ENCODE data around the gene ADARB2.

The ADARB2 gene

DNA sequence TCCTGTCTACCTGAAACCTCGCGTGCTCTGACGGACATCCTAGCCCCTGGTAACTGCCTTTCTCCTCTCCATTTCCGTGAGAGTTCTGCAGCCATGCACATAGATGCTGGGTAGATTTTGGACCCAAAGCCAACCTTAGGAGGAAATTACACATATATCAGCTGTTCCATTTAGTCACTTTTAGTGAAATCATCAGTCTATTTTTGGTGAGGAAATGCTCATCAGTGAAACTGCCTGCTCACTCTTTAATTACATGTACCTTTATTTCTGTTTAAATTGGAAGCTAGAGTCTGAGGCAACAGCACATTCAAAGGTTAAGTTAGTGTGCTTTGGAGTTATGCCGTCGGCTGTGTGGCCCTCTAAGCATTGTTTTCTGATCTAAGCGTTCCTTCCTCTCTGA, 449.8 kb downstream of the ADARB2 start:
- no peak for DNase-seq (ENCODE audit: low spot score)

DNA sequence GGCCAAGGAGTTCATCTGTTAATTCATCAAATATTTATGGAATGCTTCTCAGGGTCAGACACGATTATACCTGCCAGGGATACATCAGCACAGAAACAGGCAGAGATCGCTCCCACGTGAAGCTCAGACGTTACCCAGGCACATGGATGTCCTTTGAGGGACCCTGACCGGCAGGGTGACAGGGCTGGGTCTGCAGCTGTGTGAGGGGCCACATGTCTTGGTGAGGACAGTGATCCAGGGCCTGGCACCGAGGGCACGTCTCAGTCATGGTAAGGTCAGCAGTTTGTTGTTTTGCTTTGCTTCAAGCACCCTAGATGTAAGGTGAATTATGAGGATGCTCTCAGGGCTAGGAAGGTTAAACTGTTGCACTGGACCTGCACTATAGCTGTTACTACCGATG, 453.2 kb downstream of the ADARB2 start:
- no peak for DNase-seq (ENCODE audit: low spot score)

DNA sequence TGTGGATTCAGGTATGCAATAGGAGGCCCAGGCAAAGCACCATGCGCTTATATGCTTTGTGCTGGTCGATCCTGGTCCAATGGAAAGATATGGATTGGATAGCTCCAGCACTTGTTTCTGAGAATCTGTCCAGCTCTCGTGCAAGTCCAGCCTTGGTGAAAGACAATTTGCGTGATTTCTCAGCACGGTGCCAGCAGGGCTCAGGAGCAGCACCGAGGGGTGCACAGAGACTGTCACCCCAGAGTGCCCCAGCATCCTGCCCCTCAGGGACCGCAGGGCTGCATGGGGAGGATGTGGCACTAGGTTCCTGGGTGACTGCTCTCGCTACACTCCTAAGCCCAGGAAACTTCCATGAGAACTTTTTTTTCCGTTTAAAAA, 455.9 kb downstream of the ADARB2 start:
- no peak for DNase-seq (ENCODE audit: low spot score)

DNA sequence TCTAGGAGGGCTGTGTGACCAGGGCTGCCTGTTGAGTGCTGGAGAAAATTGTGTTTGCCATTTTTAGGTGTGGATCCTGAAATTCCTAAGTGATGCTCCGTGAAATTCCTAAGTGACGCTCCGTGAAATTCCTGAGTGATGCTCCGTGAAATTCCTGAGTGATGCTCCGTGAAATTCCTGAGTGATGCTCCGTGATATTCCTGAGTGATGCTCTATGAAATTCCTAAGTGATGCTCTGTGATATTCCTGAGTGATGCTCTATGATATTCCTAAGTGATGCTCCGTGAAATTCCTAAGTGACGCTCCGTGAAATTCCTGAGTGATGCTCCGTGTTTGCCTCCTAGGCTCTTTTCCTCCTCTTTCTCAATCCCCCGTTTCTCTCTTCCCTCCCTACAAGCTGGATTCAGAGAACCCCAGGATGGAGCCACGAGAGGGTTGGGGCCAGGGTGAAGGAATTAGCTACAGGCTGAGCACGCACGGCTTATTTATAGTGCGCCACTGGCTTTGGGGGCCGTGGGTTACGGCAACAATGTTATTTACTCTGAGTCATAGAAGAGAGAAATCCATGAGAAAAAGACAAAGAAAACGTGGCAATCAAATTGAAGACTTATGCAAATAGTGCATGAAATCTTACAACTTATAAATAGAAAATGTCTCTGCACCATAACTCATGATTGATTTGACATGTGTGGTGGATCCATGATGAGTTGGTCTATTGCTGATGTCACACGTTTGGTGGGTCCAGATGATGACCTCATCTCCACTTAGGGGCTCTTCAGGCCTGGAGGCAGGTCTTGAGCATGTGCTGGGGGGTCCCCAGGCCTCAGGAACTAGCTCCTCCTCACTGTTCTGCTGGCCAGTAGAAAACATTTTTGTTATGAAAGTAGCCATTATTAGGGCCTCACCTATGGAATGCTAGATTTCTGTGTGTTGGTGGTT, 456.6 kb downstream of the ADARB2 start:
- DNase-seq (ENCODE audit: low spot score), result no peak

DNA sequence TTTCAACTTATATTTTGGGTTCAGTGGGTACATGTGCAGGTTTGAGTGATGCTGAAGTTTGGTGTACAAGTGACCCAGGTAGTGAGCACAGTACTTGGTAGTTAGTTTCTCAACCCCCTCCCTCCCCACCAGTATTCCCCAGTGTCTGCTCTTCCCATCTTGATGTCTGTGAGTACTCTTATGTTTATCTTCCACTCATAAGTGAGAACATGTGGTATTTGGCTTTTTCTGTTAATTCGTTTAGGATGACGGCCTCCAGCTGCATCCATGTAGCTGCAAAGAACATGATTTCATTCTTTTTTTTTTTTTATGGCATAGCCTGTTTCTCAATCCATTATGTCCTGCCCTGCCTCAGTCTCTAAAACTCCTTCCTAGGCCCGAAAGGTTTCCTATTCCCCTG, 459.0 kb downstream of the ADARB2 start:
- no peak for DNase-seq (ENCODE audit: low spot score)

DNA sequence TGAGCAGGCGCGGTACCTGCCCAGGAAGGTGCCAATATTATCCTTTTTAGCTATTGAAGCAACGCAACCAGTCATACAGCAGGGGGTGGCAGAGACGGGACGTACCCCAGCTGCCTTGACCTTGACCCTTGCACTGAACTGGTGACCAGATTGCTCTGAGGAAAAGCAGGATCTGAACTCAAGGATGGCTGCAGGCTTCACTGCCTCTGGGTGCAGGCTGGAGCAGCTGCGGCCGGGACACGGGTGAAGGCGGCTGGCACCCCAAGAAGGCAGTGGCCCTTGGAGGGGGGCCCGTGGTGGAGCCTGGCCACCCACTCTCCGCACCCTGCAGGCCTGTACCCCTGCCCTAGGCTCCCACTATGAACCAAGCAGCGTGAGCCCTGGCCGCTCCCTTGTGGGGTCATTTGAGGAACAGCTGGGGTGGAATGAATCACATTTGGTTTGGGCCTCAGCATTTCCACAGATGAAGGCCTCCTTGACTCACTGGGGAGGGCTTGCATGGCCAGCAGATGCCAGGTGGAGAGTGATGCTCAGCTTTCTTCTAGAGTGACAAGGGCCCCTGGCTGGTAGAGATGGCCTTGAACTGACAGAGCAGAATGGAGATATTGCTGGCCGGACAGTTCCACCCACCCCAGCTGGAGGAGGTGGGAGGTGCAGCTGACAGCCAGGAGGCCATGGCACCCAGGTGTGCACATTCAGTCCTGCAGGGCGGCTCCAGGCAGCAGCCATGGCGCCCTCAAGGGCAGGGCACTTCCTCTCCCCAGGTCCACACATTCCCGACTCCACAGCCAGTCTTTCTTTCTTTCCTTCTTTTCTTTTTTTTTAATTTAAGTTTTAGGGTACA, 462.4 kb downstream of the ADARB2 start:
- no peak for DNase-seq (ENCODE audit: low spot score)

DNA sequence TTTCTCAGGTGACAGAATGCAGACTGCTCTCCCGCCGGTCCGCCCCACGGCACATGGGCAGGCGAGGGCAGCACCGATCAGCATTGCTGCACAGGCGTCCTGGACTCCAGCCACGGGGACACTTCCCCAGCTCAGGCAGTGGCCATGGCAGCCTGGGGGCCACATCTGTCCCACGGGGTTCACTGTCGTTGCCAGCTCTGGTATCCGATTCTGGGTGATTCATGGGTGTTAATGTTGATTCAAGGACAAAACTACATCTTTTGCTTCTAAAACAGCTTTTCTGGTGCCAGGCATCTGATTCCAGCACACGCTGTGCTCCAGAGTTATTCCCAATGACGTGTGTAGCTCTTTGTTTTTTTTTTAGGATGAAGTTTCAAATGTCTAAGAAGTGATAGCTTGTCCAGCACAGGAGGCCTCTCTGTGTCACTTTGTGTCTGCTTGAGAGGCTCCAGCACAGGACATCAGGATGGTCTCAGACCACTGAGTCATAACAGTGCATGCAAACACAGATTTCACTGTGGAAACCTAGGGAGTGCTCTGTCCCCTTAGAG, 463.1 kb downstream of the ADARB2 start:
- DNase-seq (ENCODE audit: low spot score), result no peak

DNA sequence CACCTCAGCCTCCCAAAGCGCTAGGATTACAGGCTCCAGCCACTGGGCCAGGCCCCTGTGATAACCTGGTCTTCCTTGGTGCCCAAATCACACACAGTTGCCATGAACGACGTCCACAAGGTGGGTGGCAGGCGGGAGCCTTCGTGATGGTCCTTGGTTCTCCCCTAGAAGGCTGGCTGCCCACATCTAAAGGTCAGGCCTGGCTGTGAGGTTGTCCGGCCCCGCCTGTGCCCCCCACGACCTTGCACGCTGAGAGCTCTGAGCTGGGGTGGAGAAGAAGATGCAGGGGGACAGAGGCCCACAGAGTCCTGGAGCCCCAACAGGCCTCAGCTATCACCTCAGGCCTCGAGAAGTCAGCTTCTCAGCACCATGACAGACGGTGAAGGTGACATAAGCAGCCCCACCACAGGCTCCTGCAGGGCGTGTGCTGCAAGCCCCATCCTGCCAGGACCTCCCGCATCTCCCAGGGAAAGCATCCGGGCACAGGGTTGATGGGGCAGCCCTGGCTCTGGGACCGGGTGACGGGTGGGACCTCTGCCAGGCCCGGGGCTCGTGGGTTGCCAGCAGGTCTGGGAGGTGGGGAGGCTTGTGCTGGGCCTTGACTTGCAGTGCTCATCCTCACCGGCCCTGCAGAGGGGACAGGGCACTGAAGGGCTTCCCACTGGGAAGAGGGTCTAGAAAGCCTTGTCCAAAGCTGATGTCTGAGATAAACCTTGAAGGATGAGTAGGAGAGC, 463.8 kb downstream of the ADARB2 start:
- no peak for DNase-seq (ENCODE audit: low spot score)

DNA sequence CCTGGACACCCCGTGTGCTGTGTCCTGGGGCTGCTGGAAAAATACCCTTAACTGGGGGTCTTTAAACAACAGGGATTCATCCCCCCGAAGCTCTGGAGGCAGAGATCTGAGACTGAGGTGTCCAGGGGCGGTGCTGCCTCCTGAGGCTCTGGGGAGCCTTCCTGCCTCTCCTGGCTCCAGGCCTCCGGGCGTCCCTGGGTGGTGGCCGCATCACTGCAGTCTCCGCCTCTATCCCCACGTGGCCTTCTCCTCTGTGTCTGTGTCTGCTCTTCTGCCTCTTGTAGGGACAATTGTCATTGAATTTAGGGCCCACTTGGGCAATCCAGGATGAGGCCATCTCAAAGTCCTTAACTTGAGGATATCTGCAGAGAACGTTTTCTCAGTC, 464.6 kb downstream of the ADARB2 start:
- DNase-seq (ENCODE audit: low spot score), result no peak

DNA sequence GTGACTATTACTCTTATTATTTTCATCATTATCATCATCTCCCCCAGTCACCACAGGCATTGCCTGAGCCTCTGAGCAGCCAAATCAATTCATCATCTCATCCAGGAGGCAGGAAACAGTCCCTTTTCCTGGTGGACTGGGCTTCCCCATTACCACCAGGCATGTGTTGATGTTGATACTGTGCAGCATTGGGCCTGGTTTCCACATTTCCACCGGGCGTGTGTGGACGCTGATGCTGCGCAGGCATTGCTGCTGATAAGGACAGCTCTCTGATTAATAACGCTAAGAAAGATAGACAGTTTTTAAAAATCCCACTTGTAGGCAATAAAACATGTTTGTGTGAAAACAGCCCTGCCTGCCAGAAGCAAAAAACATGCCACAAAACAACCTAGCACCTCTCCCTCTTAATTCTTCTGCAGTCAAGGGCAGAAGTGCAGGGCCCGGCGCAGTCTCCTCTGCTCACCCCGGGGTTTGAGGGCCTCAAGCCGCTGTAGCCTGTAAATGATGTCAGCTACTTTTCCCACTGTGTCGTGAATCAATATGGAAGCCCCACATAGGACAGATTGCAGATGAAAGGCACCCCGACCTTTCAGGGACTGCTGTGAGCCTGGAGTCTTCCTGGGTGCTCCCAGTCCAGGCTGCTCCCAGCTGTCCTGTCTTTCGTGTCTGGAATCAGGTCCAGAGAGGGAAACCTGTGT, 465.1 kb downstream of the ADARB2 start:
- DNase-seq (ENCODE audit: low spot score), result no peak

DNA sequence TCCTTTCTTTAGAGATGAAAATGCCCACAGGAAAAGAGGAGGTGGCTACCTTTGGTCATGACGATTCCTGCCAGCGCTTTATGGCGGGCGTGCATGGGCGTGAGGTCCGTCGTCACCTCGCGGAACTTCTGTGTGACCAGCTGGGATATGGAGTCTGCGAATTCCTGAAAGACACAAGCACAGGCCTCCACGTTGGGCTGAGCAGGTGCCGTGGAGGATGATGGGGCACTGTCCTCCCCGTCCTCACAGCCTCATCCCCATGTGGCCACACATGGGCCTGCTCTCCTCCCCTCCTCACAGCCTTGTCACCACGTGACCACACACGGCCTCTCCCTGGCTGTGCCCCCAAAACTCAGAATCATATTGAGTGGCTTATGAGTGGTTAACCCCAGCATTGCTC, 466.4 kb downstream of the ADARB2 start:
- DNase-seq (ENCODE audit: low spot score), result no peak

DNA sequence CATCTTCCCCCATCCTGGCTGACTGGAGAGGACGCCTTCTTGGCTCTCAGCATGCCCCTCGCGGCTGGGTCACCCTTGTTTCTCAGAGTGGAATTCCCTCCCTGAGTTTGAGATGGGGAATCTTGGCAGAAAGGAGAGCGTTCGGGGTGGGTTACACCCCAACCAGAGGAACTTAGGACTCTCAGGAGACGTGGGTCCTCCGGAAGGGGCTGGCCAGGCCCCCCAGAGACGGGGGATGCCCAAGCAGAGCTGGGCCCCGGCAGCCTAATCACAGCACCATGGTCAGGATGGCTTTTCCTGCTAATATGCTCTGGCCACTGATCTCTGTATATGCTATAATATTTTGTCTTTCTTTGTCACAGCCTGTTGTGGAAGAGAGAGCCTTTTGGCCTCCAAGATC, 466.8 kb downstream of the ADARB2 start:
- no peak for DNase-seq (ENCODE audit: low spot score)

DNA sequence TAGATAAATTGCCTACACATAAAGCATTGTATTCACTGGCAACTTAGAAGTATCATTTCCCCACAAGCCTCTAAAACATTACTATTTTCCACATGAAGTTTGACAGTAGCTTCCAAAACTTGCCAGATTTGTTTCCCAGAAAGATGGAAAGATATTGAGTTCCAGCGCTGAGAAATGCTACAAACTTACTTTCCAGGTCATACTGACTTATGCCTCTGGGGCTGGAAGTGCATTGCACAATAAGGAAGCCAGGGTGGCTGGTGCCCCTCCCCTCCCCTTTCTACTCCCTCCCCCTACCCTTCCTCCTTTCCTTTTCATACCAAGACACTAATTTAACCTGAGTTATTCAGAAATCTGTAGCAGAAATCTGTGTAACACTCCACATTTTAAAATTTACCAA, 468.5 kb downstream of the ADARB2 start:
- no peak for DNase-seq (ENCODE audit: low spot score)

DNA sequence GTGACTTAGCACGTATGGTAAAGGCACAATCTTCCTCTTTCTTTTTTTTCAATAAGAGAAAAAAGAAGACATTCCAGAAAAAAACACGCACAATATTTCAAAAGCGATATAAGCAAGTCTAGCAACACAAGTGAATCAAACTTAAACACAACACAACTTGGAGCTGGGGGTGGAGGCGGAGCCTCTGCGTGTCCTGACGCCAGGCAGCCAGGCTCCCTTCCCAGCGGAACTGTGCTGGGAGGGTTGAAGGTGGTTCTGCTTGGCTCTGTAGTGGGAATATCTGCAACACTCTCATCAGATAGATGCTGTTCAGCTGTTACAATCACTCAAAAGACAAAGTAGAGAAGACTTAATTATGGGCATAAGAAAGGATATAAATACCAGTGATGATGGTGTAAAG, 469.8 kb downstream of the ADARB2 start:
- DNase-seq (ENCODE audit: low spot score), result no peak

DNA sequence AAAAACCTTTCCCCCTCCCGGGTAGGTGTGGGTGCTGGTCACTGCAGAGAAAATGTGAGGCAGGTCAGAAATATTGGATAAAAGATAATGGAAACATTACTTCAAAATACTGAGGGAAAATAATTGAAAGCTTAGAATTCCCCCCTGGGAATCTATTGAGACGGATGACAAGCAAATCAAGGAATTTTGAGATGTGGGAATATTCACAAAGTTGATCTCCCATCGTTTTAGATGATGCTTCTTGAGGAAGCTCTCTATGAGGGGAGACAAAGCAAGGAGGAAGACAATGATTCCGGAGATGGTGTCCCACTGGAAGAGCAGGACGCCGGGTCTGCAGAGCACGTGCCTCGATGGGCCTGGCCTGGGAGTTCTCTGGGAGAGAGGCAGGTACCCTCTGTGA, 470.2 kb downstream of the ADARB2 start:
- no peak for DNase-seq (ENCODE audit: low spot score)

DNA sequence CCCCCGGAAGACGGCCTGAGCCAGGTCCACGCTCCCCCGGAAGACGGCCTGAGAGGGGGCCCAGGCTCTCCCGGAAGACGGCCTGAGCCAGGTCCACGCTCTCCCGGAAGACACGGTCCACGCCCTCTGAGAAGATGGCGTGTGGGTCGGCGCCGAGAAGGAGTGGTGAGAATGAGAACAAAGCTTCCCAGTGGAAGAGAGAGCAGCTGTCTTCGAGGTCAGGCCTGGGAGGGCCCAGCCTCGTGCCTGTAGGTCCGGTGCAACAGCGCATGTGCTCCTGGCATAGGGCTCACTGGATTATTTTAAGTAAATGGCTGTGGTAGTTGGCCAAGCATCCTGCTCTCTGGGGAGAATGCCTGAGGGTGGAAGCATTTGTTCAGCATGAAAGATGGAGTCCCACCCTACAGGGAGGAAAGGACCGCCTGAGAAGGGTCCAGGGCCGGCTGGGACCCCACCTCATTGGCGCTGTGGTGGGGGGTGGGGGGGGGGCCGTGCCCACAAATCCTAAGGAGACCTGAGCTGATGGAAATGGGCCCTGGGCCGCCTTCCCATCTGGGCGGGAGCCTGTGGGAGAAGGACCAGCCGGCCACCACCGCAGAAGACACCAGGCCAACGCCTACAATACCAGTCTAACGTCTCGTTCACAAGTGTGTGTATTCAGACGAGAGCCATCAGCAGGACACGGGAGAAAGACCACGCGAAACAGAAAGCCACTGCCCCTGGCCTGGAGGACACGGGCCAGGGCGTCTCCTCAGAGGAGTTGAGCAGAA, 471.1 kb downstream of the ADARB2 start:
- DNase-seq (ENCODE audit: low spot score), result no peak

DNA sequence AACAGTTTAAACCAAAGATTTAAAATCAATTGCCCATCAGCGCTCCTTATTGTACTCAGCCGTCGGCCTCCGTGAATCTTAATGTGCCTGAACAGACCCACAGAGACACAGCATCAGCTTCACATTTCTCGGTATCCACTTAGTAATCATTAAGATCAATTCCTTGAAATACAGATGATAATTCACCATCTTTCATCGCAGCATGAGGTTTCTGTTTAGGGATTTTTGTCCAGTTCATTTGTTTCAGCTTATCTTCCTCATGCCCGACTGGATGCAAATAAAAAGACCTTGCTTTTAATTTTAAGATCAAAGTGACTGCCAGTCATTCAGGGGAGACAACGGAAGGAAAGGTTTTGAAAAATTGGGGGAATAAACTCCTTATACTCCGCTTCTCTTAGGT, 473.3 kb downstream of the ADARB2 start:
- no peak for DNase-seq (ENCODE audit: low spot score)

DNA sequence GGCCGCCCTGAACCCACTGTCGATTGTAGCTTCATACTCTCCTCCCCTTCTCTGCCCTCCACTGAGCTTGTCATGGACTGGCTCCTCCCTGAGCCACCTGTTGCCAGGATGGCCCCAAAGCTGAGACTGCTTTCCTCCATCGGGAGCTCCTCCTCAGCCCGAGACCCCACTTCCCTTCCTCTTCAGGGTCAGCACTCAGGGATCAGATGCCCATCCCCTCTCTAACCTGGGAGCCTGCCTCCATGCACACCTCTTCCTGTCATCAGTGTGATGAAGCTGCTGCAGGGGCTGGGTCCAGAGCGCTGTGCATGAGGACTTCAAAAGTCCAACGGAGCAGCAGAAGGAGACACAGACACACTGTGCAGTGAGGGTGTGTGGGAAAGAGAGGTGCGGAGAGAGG, 480.1 kb downstream of the ADARB2 start:
- DNase-seq (ENCODE audit: low spot score), result no peak

DNA sequence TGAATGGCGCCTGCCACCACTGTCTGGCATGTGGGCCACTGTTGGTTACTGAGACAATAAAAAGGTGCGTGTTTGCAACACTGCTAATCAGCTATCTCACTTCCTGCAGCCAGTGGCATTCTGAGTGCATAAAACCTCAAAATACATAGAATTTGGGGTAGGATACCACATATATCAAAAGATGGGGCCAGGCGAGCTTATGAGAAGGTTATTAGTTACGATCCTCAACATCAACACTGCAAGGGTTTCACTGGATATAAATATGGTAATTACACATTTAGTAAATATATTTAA, 480.9 kb downstream of the ADARB2 start:
- no peak for DNase-seq (ENCODE audit: low spot score)

DNA sequence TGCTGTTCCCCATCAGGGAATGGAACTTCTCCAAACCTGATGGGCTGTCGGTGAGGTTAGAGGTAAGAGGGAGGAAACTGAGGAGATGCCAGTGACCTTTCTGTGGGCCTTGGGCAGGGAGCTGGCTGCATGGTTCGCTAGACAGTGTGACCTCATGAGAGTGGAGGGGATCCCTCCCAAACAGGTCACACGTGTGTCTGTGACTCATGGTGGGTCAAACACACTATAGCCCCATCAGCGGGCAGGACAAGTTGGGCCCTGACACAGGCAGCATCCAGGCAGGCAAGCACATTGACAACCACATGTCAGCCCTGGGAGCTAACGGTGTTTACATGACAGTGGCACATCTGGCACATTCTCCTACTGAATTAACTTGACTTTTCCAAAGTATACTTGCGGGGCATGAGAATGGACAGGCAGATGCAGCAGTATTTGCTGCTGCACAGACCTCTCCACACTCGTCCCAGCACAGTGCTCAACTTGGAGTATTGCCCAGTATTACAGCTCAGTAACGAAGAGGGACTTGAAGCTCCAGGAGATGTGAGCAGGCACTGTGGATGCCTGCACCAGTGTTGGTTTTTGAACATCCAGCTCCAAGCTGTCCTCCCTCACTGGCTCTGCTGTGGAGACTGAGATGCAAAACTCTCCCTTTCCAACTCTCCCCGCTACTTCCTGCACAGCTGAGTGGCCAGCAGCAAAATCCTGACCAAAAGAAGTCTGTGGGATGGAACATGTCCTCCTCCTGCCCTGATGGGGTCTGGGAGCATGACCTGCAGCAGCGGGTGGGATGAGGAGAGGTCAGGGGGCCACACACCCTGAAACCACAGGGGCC, 481.5 kb downstream of the ADARB2 start:
- DNase-seq (ENCODE audit: low spot score), result no peak

All from cerebellar cortex (tissue), 1 donor.